ENCODE measurements around the gene MVB12B. TPM values are rescaled to one million over a fixed set of nuclear protein-coding genes. Genes with fewer than 3 reads are reported as not detected.

Gene MVB12B
- total RNA-seq, 1 experiment from 2014 or later: 5.7 TPM

- TF ChIP-seq NFE2L1 (CRISPR knock-in tag; IDR thresholded peaks at IDR 0.05) (no peak), CREB1 (CRISPR knock-in tag; IDR thresholded peaks at IDR 0.05) (no peak), AFF4 (CRISPR knock-in tag; IDR thresholded peaks at IDR 0.05; ENCODE audit: borderline replicate concordance) (no peak), ZNF416 (CRISPR knock-in tag; IDR thresholded peaks at IDR 0.05) (no peak), ZNF396 (CRISPR knock-in tag; IDR thresholded peaks at IDR 0.05; ENCODE audit: borderline replicate concordance) (no peak), ZNF532 (CRISPR knock-in tag; IDR thresholded peaks at IDR 0.05; ENCODE audit: borderline replicate concordance) (no peak), E2F5 (CRISPR knock-in tag; IDR thresholded peaks at IDR 0.05) (no peak), PRDM15 (CRISPR knock-in tag; IDR thresholded peaks at IDR 0.05) (no peak), ZBTB21 (CRISPR knock-in tag; IDR thresholded peaks at IDR 0.05; ENCODE audit: borderline replicate concordance) (no peak), HMGXB4 (CRISPR knock-in tag; IDR thresholded peaks at IDR 0.05) (no peak), MAX (CRISPR knock-in tag; IDR thresholded peaks at IDR 0.05) (no peak)
- TF ChIP-seq, protein P1, sequence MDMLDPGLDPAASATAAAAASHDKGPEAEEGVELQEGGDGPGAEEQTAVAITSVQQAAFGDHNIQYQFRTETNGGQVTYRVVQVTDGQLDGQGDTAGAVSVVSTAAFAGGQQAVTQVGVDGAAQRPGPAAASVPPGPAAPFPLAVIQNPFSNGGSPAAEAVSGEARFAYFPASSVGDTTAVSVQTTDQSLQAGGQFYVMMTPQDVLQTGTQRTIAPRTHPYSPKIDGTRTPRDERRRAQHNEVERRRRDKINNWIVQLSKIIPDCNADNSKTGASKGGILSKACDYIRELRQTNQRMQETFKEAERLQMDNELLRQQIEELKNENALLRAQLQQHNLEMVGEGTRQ (CRISPR knock-in tag; IDR thresholded peaks at IDR 0.05): no peak
- TF ChIP-seq, protein P2, sequence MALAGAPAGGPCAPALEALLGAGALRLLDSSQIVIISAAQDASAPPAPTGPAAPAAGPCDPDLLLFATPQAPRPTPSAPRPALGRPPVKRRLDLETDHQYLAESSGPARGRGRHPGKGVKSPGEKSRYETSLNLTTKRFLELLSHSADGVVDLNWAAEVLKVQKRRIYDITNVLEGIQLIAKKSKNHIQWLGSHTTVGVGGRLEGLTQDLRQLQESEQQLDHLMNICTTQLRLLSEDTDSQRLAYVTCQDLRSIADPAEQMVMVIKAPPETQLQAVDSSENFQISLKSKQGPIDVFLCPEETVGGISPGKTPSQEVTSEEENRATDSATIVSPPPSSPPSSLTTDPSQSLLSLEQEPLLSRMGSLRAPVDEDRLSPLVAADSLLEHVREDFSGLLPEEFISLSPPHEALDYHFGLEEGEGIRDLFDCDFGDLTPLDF (CRISPR knock-in tag; IDR thresholded peaks at IDR 0.05): no peak
- DNase-seq (ENCODE audit: low spot score) (no peak), ATAC-seq (no peak)
- no peaks in the 10 kb centered on the region for H3K36me3 Mint-ChIP-seq
- ChIA-PET CTCF (interaction anchor here (0.6 to 9.4 kb wide), 31 partner anchors 9 to 312 kb away, joined by 3 to 360 read pairs (median 16); no protein-coding TSS in a partner anchor), POLR2A (interaction anchor here (1.0 kb wide), 1 partner anchor 56 kb away, joined by 3 read pairs; no protein-coding TSS in a partner anchor)
- H3K4me3 Mint-ChIP-seq: no peak overlapping the region
- H3K27ac Mint-ChIP-seq: no peak overlapping the region
- peaks cover 13% of the 10 kb centered on the region for H3K4me1 Mint-ChIP-seq
- H3K9me3 Mint-ChIP-seq: no peaks in the 10 kb centered on the region
- H3K27me3 Mint-ChIP-seq (ENCODE audit: low read depth): peaks cover 12% of the 10 kb centered on the region
Observed at GRCh38 chr9:126501383-126502331, 175.0 kb downstream of the MVB12B start.

Measured in WTC11 (cell line).